GM21515 (cell line): ENCODE results near the gene TARP.
"Not testable (repeated sequence)": the region's sequence is repeated elsewhere in the genome, so short reads cannot be mapped to it uniquely, and the experiment has no call there.

Experiments used
- ATAC-seq: cut with Tn5 transposase; IDR thresholded peaks from one replicate; pipeline ENCODE4 v1.9.1; 2021; ENCODE audit not compliant: unreplicated experiment

TARP gene

DNA sequence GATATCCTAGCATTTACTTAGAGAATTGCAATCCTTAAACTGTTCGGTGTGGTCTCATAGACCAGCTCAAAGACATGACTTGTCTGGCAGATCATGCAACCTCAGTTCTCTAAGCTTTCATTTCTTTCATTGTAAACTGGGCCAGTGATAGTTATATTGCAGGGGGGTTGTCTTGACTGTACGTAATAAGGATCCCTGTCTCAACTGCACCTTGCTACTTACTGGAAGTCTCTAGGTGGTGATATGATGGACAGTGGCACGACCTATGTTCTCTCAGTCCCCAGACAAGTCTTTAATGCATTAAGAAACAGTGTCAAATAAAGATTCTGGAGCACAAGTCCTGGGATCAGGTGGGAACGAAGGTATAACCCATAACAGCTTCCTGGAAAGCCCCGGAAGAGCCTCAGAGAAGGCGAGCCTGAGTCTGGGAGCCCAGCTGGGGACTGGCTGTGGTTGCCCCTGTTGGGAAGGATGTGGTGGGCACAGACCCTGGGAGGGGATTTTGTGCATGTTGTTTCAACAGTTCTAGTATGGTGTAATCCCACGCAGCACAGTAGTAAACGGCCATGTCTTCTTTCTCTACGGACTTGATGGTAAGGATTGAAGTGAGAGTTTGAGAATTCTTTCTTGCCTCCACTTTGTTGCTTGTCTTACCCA, 26.0 kb upstream of the TARP start:
- ATAC-seq = no peak

DNA sequence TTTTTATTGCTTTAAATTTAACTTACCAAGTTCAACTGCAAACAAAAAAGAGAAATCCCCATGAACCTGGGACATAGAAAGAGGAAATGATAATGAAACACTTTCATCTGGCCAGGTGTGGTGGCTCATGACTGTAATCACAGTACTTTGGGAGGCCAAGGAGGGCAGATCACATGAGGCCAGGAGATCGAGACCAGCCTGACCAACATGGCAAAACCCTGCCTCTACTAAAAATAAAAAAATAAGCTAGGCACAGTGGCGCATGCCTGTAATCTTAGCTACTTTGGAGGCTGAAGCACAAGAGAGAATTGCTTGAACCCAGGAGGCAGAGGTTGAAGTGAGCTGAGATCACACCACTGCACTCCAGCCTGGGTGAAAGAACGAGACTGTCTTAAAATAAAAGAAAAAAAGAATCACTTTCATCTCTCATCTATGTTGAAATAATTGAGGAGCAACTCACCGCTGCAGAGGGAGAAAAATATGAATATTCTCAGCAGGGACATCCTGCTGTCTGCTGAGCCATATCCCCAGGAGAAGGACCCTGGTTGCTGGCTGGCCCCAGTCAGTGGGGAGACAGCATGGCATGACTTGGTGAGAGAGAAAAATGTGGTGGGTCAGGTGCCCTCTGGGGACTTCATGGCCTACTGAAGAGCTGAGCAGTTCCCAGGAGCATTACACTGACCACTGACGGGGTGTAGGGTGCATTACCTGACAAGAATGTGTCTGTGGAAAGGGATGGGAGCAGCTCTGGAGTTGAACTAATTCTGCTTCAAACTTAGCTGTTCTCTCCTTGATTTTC, 22.8 kb upstream of the TARP start:
- ATAC-seq = peak; percentile 62

DNA sequence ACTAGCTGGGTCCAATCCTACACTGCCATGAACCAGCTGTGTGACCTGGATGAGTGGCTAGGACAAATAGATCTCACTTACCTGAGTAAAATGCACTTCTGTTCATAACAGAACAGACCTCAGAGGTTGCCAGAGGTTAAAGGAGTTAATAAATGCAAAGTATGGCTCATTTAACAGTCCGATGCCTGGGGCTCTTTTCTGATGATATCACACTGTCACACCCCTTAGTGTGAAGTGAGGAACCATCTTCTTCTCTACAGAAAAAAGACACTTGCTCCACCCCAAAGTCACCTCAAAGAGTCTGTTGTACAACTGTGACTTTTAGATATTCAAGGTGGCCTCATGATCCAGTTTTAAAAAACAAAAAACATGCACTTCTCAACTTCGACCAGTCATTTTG, 21.5 kb upstream of the TARP start:
- no peak for ATAC-seq

DNA sequence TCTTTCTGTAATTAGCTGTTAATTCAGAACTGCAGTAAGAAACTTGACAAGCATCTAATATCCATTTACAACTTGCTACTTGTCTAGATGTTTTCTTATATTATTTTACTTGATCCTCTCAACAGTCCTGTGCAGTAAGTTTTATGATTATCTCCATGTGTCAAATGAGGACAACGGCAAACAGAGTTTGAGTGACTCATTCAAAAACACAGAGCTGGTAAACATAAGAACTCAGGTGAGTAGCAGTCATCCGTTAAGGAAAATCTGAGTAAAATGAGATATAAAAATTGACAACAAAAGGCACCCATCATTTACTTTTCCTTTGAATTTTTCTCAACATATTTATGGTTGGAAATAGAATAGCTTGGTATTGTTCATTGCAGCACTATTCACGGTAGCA, 19.0 kb upstream of the TARP start:
- ATAC-seq = no peak

DNA sequence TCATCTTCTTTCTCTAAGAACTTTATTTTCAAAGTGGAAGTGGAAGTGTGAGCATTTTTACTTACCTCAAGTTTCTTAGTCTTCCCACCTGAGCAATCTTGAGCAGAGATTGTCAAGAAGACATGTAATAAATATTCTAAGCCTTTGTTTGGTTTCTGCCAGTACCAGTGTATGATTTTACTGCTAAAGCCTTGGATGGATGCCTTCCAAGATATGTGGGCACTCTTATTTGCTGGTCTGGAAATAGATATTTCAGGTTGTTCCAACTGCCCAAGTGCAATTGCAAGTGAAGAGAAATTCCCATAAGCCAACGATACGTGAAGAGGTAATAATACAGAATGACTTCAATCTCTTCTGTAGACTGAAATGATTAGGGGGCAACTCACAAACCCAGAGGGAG, 18.2 kb upstream of the TARP start:
- ATAC-seq = no peak

DNA sequence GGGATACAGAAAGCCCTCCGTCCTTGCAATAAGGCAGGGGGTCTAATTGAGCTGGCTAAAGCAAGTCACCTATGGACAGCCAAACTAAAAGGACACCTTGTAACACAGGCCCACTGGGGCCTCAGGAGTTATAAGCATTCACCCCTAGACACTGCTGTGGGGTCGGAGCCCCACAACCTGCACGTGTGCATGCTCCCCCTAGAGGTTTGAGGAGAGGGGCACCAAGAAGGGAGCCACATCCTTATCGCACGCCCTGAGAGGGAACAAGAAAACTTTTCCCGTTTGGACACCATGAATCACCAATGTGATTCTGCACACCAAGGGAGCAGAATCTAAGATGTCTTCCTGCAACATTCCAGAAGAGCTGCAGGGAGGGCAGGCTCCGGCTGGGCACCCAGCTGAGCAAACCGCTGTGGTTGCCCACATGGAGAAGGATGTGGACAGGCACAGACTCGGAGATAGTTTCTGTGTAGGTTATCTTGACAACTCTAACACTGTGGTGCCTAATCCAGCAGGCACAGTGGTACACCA, 17.7 kb upstream of the TARP start:
- no peak for ATAC-seq

DNA sequence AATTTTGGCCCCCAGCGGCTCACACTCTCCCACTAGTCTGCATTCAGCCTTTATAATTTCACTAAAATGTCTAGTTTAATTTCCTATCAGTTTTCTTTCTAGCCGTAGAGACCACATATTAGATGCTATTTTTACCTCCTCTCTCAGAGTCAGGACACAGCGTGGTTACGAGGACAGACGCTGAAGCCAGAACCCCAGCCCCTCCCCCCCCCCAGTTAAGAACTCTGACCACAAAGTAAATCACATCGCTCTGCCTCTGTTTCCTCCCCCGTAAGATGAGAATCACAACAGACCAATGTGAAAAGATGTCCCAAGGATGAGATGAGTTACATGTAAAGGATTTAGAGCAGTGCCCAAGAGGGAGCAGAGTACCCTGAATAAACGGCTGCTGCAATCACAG, 11.1 kb upstream of the TARP start:
- no peak for ATAC-seq

DNA sequence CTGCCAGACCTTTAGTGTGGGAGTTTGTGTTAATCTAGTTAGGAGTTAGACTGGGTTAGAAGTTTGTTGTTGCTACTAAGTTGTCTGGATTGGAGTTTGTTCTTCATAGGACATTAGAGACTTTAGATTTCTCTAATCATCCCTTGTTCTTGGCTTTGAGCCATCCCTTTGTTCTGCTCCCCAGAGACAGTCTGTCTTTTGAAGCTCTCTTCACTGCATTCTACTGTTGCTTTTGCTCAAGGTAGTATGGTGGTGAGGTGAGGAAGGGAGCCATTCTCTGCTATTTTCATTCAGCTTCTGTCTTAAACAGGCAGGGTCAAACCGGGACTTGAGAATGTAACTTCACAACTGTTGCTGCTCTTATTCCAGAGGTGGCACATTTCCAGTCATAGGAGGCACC, 10.4 kb upstream of the TARP start:
- no peak for ATAC-seq

DNA sequence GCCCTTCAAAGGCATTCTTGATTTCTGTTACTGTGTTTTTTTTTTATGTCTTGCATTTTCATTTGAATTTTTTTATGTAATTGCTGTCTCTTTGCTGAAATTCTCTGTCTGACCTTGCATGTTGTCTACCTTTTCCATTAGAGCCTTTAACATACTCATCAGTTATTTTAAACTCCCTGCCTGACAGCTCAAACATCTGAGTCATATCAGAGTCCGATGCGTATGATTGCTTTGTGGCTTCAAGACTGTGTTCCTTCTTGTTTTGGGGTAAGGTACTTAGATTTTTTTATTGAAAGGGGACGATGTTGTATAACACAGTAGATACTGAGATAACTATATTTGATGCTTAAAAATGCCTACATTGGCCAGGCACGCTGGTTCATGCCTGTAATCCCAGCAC, 9.7 kb upstream of the TARP start:
- no peak for ATAC-seq

DNA sequence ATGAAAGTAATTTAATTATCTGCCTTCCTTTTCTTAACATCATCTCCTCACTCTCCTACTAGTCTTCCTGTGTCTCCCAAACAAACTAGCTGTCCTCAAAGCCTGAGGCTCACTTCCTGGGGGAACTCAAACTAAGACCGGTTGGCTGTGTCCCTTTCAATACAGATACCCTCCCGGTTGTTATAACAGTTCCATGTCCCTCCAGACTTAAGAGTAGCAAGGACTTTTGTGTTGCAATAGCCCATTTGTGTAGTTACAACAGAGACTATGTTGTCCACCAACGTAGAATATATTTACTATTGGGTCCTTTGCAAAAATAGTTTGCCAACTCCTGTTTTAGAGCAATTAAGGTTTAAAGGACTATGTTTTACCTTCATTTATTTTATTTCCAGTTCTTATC, 8.6 kb upstream of the TARP start:
- ATAC-seq = no peak

DNA sequence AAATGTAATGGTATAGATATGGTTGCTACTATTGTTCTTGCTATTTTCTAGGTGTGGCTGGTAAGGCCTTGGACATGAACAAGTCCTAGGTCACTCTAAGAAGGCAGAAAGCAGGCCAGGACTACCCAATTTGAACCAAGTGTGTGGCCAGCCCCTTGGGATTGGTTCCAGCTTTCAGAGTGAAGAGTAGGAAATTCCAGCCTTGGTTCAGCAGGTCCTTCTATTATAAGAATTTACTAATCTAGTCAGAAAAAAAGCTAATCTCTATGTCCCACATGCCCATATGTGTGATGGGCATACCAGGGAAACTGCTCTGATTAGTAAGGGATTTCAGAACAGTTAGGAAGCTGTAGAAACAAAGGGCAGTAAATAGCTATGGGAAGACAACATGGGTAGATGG, 7.8 kb upstream of the TARP start:
- no peak for ATAC-seq

DNA sequence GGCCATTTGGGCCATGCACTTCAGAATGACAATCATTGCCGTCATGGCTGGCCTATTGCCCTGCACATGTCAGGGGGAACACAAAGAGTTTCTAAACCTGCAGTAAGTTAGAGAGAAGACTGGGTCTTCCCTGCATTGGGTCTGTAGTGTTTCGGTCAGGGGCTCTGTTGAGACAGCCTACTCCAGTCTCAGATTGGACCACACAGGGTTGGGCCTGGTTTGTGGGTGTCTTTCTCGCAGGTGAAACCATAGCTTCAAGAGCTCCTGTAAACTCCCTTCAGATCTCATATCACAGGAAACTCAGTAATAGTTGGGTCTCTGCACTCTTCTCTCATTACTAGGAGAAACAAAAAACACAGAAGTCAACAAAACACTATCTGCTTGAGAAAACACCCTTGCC, 7.3 kb upstream of the TARP start:
- no peak for ATAC-seq

DNA sequence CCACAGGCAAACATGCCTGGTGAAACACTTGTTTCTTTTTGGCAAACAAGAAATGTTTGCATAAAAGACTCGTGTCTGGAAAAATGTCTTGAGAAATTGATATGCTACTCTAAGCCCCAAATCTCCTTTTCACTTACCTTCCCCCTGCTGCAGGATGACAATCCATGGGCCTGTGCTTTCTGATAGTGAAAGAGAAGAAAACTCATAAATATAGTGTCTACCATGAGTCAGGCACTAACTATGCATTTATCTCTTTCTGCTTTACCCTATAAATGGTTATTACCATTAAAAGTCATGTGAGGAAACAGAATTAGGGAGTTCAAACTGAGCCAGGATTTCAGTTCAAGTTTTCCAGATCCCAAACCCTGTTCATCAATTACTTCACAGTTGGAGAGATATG, 6.6 kb upstream of the TARP start:
- ATAC-seq = no peak

DNA sequence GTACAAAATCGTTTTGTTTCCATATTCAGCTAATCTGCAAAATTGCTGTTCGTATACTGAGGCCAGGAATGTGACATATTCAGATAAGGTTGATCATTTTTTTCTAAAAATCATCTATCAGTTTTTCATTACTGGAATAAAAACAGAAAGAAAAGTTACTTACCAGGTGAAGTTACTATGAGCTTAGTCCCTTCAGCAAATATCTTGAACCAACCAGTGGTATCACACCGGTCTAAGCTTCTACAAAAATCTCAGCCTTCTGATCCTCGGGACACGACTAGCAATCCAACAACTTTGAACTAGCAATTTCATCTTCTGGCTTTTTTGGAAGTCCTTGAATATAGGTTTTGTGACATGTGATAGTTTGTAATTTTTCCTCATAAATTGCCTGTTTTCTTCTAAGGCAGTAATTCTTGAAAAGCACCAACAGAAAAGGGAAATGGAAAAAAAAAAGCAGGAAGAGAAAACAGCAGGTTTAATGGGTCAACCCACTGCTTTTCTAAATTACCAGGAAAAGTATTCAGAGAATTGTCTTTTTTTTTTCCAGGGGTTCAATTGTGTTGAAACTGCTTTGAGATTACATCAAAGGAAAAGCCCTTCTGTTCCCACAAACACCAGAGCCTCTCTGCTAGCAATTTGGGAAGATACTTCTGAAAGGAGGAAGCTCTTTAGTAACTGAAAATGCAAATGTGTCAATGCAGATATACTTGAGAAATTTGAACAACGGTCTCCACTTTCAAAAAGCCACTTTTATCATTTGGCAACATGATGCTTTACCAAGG, 2.9 kb upstream of the TARP start:
- no peak for ATAC-seq

DNA sequence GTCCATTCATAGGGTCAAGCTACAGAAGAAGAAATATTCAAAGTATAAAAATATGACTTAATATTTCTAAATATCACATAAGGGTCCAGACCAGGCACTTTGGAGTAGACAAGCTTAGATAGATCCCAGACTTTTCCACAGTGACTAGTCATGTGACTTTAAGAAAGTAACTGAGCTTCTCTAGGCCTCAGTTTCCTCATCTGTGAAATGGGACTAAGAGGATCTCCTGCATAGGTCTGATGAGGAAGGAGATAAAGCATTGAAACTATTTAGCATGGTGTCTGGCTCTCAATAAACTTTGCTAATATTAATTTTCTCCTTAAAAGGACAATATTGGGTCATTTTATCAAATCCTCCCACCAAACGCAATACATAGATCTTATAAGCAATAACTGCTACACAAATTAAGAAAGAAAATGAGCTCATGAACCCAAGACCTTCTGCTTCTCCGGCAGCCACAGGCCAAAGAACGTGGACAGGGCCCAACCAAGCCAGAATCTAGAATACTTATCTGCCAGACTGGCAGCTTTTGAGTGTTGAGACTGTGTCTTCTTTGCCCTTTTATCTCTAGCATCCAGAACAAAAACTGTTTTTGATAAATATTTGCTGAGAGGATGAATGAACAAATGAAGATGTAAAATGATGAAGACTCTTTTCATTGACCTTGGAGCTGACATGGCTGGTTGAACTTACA, 1.6 kb upstream of the TARP start:
- ATAC-seq = no peak

DNA sequence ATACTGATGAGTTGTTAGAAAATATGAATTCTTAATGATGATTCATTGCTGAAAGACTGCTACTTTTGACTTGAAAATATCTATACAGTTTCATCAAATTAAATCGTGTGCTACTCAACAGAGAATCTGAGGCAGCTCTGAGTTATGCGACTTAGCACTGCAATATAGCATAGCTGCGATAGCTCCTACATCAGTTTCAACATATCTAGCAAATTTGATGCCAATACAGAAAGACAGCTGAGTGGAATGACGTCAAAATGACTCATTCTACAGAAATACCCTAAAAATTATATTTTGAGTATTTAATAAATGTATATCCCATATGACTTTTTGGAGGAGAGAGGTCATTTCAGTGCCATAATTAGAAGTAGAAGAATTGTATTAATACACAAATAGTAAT, 1.1 kb upstream of the TARP start:
- ATAC-seq = no peak

DNA sequence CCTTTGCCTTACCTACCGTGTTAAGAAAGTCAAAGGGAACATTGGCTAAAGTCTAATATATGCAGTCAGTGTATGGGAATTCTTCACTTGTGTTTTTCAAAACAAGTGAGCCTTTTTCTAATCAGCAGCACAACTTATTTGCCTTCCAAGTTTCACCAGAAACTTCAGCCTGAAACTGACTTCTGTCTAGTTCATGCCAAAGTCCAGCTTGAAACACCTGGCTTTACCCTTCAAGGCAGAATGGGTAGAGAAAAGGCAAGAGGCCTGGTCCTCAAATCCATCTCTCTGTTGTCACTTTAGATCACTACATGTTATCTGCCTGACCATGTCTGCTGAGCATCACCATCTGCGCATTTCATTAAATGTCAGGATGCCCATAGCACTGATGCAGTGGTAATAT, 3.0 kb downstream of the TARP start:
- ATAC-seq = not testable (repeated sequence)

DNA sequence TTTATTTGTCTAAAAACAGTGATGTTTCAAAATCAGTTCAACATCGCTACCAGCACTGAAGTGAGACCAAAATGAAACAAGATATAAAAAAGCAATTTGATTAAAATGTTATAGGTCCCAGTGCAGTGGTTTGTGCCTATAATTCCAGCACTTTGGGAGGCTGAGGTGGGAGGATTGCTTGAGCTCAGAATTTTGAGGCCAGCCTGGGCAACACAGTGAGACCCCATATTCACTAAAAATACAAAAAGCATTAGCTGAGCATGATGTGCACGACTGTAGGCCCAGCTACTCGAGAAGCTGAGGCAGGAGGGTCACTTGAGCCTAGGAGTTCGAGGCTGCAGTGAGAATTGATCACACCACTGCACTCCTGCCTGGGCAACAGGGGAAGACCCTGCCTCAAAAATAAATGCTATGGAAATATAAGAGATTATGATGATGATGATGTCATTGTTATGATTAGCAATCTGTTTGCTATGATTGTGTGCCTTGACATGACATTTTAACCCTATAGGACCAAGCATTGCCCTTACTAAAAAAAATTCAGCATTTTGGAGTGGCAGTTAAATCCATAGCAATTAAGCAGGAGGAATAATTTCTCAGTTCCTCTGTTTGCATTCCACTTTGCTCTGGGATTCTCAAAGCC, 3.6 kb downstream of the TARP start:
- not testable (repeated sequence) for ATAC-seq

DNA sequence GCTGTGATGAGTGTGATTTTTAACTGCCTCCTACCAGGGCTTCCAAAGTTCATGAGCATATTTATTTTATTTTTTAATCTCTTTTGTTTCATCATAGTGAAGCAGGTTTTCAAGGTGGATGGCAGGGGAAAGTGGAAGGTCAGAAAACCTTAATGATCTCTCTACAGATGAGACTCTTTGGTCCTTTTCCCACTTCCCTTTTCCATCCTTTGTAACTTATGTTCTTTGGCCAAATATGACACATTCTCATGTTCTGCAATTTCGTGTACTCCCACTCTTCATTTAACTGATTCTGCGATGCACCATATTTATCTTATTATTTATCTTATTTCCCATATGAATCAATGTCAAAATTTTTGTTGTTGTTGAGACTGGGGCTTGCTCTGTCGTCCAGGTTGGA, 7.5 kb downstream of the TARP start:
- ATAC-seq = not testable (repeated sequence)

DNA sequence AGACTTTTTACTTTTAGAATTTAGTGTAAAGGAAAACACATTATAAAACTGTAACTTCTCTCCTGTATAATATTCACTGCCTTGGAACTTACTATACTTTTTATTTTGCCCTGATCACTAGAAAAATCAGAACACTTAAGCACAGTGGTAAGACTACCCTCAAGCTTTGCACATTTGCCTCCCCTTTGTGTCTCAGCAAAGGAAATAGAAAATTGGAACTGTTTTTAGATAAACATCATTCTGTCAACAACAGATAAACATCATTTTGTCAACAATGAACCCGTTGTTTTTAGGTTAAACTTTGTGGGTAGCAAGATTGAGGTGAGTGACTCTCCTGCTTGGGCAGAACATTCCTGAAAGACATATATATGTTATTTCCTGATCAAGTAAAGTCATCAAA, 8.8 kb downstream of the TARP start:
- not testable (repeated sequence) for ATAC-seq

DNA sequence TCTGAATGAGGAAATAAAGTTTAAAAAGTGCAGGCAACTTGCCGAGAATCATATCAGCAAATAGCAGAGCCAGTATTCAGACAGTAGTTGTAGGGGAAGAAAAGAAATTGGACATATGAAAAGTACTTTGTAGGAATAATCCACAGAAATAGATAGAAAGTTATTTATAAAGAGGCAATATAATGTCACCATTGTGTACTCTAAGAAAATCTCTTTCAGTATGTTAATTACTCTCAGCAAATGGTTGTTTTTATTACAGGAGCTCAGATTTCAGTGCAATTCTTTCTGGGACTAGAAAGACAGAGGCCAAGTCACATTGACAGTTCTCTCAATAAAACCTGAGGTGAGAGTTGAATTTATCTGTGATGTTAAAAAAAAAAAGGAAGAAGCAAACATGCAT, 10.2 kb downstream of the TARP start:
- not testable (repeated sequence) for ATAC-seq
